CD14-positive monocyte (primary cell): ENCODE data around the gene RPL37. TPM values are rescaled to one million over a fixed set of nuclear protein-coding genes. Genes with fewer than 3 reads are reported as not detected.
A peak's percentile ranks its signal among the peaks of the same experiment; 100 is the strongest.

Experiments
- DNase-seq, 3 donors: peaks; one replicate each; pipeline ENCODE4 v3.0.0-alpha.2; 2011 to 2022
- H2AFZ ChIP-seq: 2 replicates; pipeline ENCODE4 v1.6.0; 2012; ENCODE audit warnings: mild to moderate bottlenecking, low read depth, low read length, inconsistent platforms; ENCODE audit not compliant: insufficient read depth, poor library complexity, severe bottlenecking
- H3K27ac ChIP-seq, 2 donors: 1 replicate in 1 of 2; 2 replicates in 1 of 2; pipeline ENCODE4 v1.5.1; 2012 to 2013; ENCODE audit warnings: low read length in 2 of 2, control low read depth in 1 of 2, inconsistent platforms in 1 of 2, low read depth in 1 of 2, mild to moderate bottlenecking in 1 of 2
- H3K27me3 ChIP-seq, 2 donors: one replicate each; pipeline versions ENCODE4 v1.6.0 to v1.6.1; 2011 to 2013; ENCODE audit warnings: low read length in 2 of 2; ENCODE audit not compliant: control insufficient read depth in 2 of 2, insufficient read depth in 2 of 2
- H3K36me3 ChIP-seq, 2 donors: replicated peaks in 1 of 2; 1 replicate in 1 of 2; 2 replicates in 1 of 2; pipeline versions ENCODE4 v1.5.1 to v1.6.1; 2012 to 2013; ENCODE audit warnings: low read length in 2 of 2, control low read depth in 1 of 2, inconsistent platforms in 1 of 2, mild to moderate bottlenecking in 1 of 2; ENCODE audit not compliant: insufficient read depth in 2 of 2, control insufficient read depth in 1 of 2
- H3K4me1 ChIP-seq, 2 donors: 1 replicate in 1 of 2; 2 replicates in 1 of 2; pipeline versions ENCODE4 v1.5.1 to v1.6.1; 2012 to 2013; ENCODE audit warnings: low read length in 2 of 2, control low read depth in 1 of 2, inconsistent platforms in 1 of 2, mild to moderate bottlenecking in 1 of 2, moderate library complexity in 1 of 2; ENCODE audit not compliant: insufficient read depth in 2 of 2, control insufficient read depth in 1 of 2
- H3K4me2 ChIP-seq: replicated peaks from 2 replicates; pipeline ENCODE3; 2012; ENCODE audit warnings: low read length, moderate library complexity, mild to moderate bottlenecking; ENCODE audit not compliant: poor library complexity, severe bottlenecking; ENCODE audit errors: extremely low read depth
- H3K4me3 ChIP-seq, 3 experiments: fragments of 200-600 bp in 1 of 3; sonication (generic) in 1 of 3; replicated peaks in 1 of 3; 1 replicate in 2 of 3; 2 replicates in 1 of 3; pipeline ENCODE4 v1.5.1; 2011 to 2013; ENCODE audit warnings: low read length in 3 of 3, mild to moderate bottlenecking in 3 of 3, control low read depth in 2 of 3, low read depth in 2 of 3, inconsistent platforms in 1 of 3, moderate library complexity in 1 of 3
- H3K79me2 ChIP-seq: 2 replicates; pipeline ENCODE4 v1.6.0; 2012; ENCODE audit warnings: mild to moderate bottlenecking, control low read depth, inconsistent platforms, low read length, moderate library complexity; ENCODE audit not compliant: insufficient read depth
- H3K9ac ChIP-seq: 2 replicates; pipeline ENCODE4 v1.6.0; 2017; ENCODE audit warnings: low read length, mild to moderate bottlenecking; ENCODE audit not compliant: insufficient read depth, poor library complexity, severe bottlenecking
- H3K9me3 ChIP-seq, 2 donors: replicated peaks in 1 of 2; 1 replicate in 1 of 2; 2 replicates in 1 of 2; pipeline versions ENCODE4 v1.5.1 to v1.6.1; 2012 to 2013; ENCODE audit warnings: low read length in 2 of 2, control low read depth in 1 of 2; ENCODE audit not compliant: control insufficient read depth in 1 of 2, insufficient read depth in 1 of 2
- H4K20me1 ChIP-seq: 2 replicates; pipeline ENCODE4 v1.6.0; 2012; ENCODE audit warnings: mild to moderate bottlenecking, low read length, control low read depth, moderate library complexity; ENCODE audit not compliant: insufficient read depth
- H3K27ac Mint-ChIP-seq, 7 donors: one replicate each; pipeline ENCODE4 v1.8.0; 2020; ENCODE audit warnings: mild to moderate bottlenecking in 7 of 7, mixed read lengths in 7 of 7, moderate library complexity in 6 of 7, inconsistent platforms in 2 of 7
- H3K27me3 Mint-ChIP-seq, 3 donors: one replicate each; pipeline ENCODE4 v1.8.0; 2021 to 2022; ENCODE audit warnings: low read depth in 3 of 3, mild to moderate bottlenecking in 3 of 3, mixed read lengths in 3 of 3, moderate library complexity in 3 of 3, inconsistent platforms in 1 of 3
- H3K36me3 Mint-ChIP-seq, 2 donors: one replicate each; pipeline ENCODE4 v1.8.0; 2020; ENCODE audit warnings: mixed read lengths in 2 of 2, inconsistent platforms in 1 of 2, mild to moderate bottlenecking in 1 of 2
- H3K4me1 Mint-ChIP-seq: one replicate; pipeline ENCODE4 v1.8.0; 2020; ENCODE audit warnings: mild to moderate bottlenecking, mixed read lengths
- H3K4me3 Mint-ChIP-seq, 2 donors: one replicate each; pipeline ENCODE4 v1.8.0; 2020; ENCODE audit warnings: mild to moderate bottlenecking in 2 of 2, mixed read lengths in 2 of 2, moderate library complexity in 1 of 2
- H3K9me3 Mint-ChIP-seq, 7 donors: one replicate each; pipeline ENCODE4 v1.8.0; 2020 to 2022; ENCODE audit warnings: mixed read lengths in 7 of 7, mild to moderate bottlenecking in 6 of 7, moderate library complexity in 6 of 7, inconsistent platforms in 2 of 7
- CTCF ChIP-seq: fragments of 200-600 bp; IDR thresholded peaks from one replicate; pipeline ENCODE4 v1.8.0; 2022; ENCODE audit warnings: antibody characterized with exemption, mild to moderate bottlenecking
- WGBS: methylation state at CpG from one replicate; pipeline ENCODE4 v1.1.5; 2013; ENCODE audit warnings: missing lambda C conversion rate; ENCODE audit not compliant: insufficient coverage; 5-methylcytosine and 5-hydroxymethylcytosine counted together
- intact Hi-C, 2 donors: fragments of 100-400 bp; cut with micrococcal nuclease; formaldehyde crosslinking; loops; one replicate each; pipeline versions ENCODE4 v1.15.0 to v1.15.1; 2023
- polyA plus RNA-seq, 3 donors: library from polyadenylated mRNA; depleted of rRNA in 1 of 3; unstranded in 2 of 3; stranded (reverse) in 1 of 3; fragments of 300-500 nt in 2 of 3; fragments of >200 nt in 1 of 3; fragmentation: Illumina TruSeq in 2 of 3; gene quantifications; 1 replicate in 2 of 3; 2 replicates in 1 of 3; pipeline ENCODE4 v1.2.3, GENCODE V29; 2012 to 2021

The RPL37 gene
- polyA plus RNA-seq, 3 donors: 87.9 to 813 (median 738) TPM

- no peaks in the 10 kb centered on the region for H3K4me1 Mint-ChIP-seq
- H3K9me3 Mint-ChIP-seq: no peaks in the 10 kb centered on the region
- H2AFZ ChIP-seq: no peak overlapping the region
- H3K4me1 ChIP-seq: no peaks in the 10 kb centered on the region
- H3K27me3 ChIP-seq: no peaks in the 10 kb centered on the region
- WGBS: no CpG with 5 or more reads among the region's 1 CpG
- no peaks in the 10 kb centered on the region for H3K36me3 ChIP-seq
- no peaks in the 10 kb centered on the region for H3K9me3 ChIP-seq
- no peaks in the 10 kb centered on the region for H4K20me1 ChIP-seq
- H3K4me3 Mint-ChIP-seq: no peak overlapping the region
- no peak overlapping the region for H3K27ac ChIP-seq
- no peak overlapping the region for H3K4me3 ChIP-seq
- no peaks in the 10 kb centered on the region for H3K36me3 Mint-ChIP-seq
- peak overlapping the region in 1 of 7 donors; percentile 33 for H3K27ac Mint-ChIP-seq
- H3K79me2 ChIP-seq: no peaks in the 10 kb centered on the region
- no peak overlapping the region for H3K4me2 ChIP-seq
- intact Hi-C loops: no loop called here
- no peak overlapping the region for H3K9ac ChIP-seq
- TF ChIP-seq CTCF: no peak
- DNase-seq: no peak
- peaks cover 1 to 2% (median 1%) of the 10 kb centered on the region in 3 donors for H3K27me3 Mint-ChIP-seq
Measured at GRCh38 chr5:40812125-40812524, 22.9 kb downstream of the RPL37 start.

GRCh38 chr5:40801771-40802562 lies 33.1 kb downstream of the RPL37 start:
- no peak for TF ChIP-seq CTCF
- peaks cover 0 to 5% (median 4%) of the 10 kb centered on the region in 3 donors for H3K27me3 Mint-ChIP-seq
- H3K27ac ChIP-seq: no peak overlapping the region
- peaks cover under 1% of the 10 kb centered on the region for H4K20me1 ChIP-seq
- no peak overlapping the region for H3K4me2 ChIP-seq
- 100% methylated on average over 1 of the region's 8 CpGs for WGBS
- H3K9me3 Mint-ChIP-seq: no peaks in the 10 kb centered on the region
- H3K9me3 ChIP-seq: no peaks in the 10 kb centered on the region
- no peak overlapping the region for H3K4me3 ChIP-seq
- no peak overlapping the region for H2AFZ ChIP-seq
- H3K4me1 Mint-ChIP-seq: peaks cover 7% of the 10 kb centered on the region
- H3K36me3 ChIP-seq: no peaks in the 10 kb centered on the region
- H3K4me3 Mint-ChIP-seq: no peak overlapping the region
- H3K9ac ChIP-seq: no peak overlapping the region
- no peaks in the 10 kb centered on the region for H3K36me3 Mint-ChIP-seq
- peaks cover 2 to 4% of the 10 kb centered on the region in 2 donors for H3K27me3 ChIP-seq
- intact Hi-C loops: no loop called here
- DNase-seq: no peak
- H3K27ac Mint-ChIP-seq: no peak overlapping the region
- peaks cover 10% of the 10 kb centered on the region for H3K79me2 ChIP-seq
- peaks cover 6 to 15% of the 10 kb centered on the region in 2 donors for H3K4me1 ChIP-seq
